GM12878 (cell line): ENCODE results near the gene HHIPL1.

Experiments
- CTCF ChIP-seq, 3 experiments: IDR thresholded peaks in 2 of 3; conservative IDR thresholded peaks in 1 of 3; 2 replicates each; pipeline ENCODE4 v1.5.1; 2011; ENCODE audit warnings: low read depth in 3 of 3, low read length in 3 of 3, mild to moderate bottlenecking in 3 of 3, control low read depth in 2 of 3, moderate library complexity in 2 of 3, inconsistent platforms in 1 of 3, mixed read lengths in 1 of 3; ENCODE audit not compliant: control insufficient read depth in 2 of 3, insufficient read depth in 1 of 3; ENCODE audit errors: extremely low read depth in 1 of 3
- E2F4 ChIP-seq: IDR thresholded peaks from 2 replicates; pipeline ENCODE4 v1.6.1; 2012; ENCODE audit warnings: low read depth, low read length, improper control_type of control experiment
- EP300 ChIP-seq, 2 experiments: fragments of 150-350 bp in 1 of 2; IDR thresholded peaks; 2 replicates each; pipeline ENCODE4 v1.6.1; 2011 to 2012; ENCODE audit warnings: low read depth in 2 of 2, low read length in 2 of 2, borderline replicate concordance in 1 of 2, improper control_type of control experiment in 1 of 2, inconsistent platforms in 1 of 2; ENCODE audit not compliant: control insufficient read depth in 1 of 2
- MXI1 ChIP-seq: fragments of 150-350 bp; IDR thresholded peaks from 2 replicates; pipeline ENCODE4 v1.6.1; 2011; ENCODE audit warnings: low read depth, mild to moderate bottlenecking, inconsistent platforms, low read length, improper control_type of control experiment
- NR2F1 ChIP-seq: fragments of 450-650 bp; conservative IDR thresholded peaks from 2 replicates; pipeline ENCODE4 v1.6.1; 2017; ENCODE audit warnings: mild to moderate bottlenecking
- NRF1 ChIP-seq: conservative IDR thresholded peaks from 2 replicates; pipeline ENCODE4 v1.6.1; 2011; ENCODE audit warnings: mild to moderate bottlenecking, low read depth, low read length, improper control_type of control experiment
- POLR2A ChIP-seq: IDR thresholded peaks from 2 replicates; pipeline ENCODE4 v1.6.1; 2011; ENCODE audit warnings: low read depth, mild to moderate bottlenecking, low read length
- POLR2AphosphoS5 ChIP-seq: IDR thresholded peaks from 2 replicates; pipeline ENCODE4 v1.6.1; 2011; ENCODE audit warnings: mild to moderate bottlenecking, low read length, inconsistent platforms
- RAD21 ChIP-seq: IDR thresholded peaks from 2 replicates; pipeline ENCODE4 v1.6.1; 2011; ENCODE audit warnings: mild to moderate bottlenecking, low read depth, low read length, moderate library complexity; ENCODE audit not compliant: insufficient read depth
- REST ChIP-seq: IDR thresholded peaks from 2 replicates; pipeline ENCODE4 v1.6.1; 2012; ENCODE audit warnings: mild to moderate bottlenecking, low read depth, low read length
- SREBF1 ChIP-seq: IDR thresholded peaks from 2 replicates; pipeline ENCODE4 v1.6.1; 2012; ENCODE audit warnings: mild to moderate bottlenecking, low read length
- TCF12 ChIP-seq: IDR thresholded peaks from 2 replicates; pipeline ENCODE4 v1.6.1; 2011; ENCODE audit warnings: low read depth, mild to moderate bottlenecking, low read length

- TF ChIP-seq CTCF (IDR thresholded peaks at IDR 0.05 in 2 of 3, conservative IDR thresholded peaks at IDR 0.05 in 1 of 3; ENCODE audit: control insufficient read depth in 2 of 3, extremely low read depth in 1 of 3, insufficient read depth in 1 of 3, low read depth in 3 of 3, low read length in 3 of 3) (no peak), REST (no peak), POLR2AphosphoS5 (no peak), SREBF1 (no peak), NRF1 (no peak), NR2F1 (no peak), POLR2A (no peak), TCF12 (no peak), E2F4 (no peak), MXI1 (no peak), RAD21 (no peak), EP300 (IDR thresholded peaks at IDR 0.05; ENCODE audit: borderline replicate concordance in 1 of 2, control insufficient read depth in 1 of 2, low read depth in 2 of 2, low read length in 2 of 2) (no peak)
These were observed 27.8 kb downstream of the HHIPL1 start for GRCh38 chr14:99672506-99673304.
